Medulla oblongata (tissue), 1 donor: ENCODE results near the gene NT5DC3.
"Not testable (repeated sequence)": the region's sequence is repeated elsewhere in the genome, so short reads cannot be mapped to it uniquely, and the experiment has no call there.

Experiments used
- DNase-seq: peaks from one replicate; pipeline ENCODE4 v3.0.0-alpha.2; 2015; ENCODE audit errors: extremely low spot score

Gene NT5DC3

GRCh38 chr12:103855896-103856657, 15.0 kb upstream of the NT5DC3 start:
- DNase-seq, result no peak

DNA sequence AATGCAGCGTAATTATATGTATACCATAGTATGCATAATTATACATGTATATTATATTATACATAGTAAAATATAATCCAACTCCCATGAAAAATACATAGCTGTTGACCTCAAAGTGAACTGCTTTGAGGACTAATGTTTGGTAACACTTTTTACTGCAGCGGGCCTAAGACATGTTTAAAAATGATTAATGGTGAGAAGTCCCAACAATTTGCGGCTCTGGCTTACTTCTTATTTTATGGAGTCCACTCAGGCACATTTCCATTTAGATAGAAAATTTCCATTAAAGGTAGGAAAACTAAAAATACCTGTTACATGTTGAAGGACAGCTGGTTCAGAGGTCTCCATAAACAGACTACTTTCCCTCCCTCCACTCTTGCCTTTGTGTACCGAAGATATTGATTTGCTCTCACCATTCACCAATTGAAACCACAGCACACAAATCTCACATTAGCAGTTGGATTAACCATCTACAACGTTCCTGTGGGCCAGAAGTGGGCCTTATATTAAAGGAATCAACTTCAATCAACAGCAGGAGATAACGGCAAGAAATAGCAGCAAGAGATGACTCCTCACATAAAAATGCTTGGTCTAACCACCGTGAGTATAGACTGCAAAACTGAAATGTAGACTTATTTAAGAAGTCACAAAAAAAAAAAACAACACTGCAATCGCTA, 14.1 kb upstream of the NT5DC3 start:
- no peak for DNase-seq

DNA sequence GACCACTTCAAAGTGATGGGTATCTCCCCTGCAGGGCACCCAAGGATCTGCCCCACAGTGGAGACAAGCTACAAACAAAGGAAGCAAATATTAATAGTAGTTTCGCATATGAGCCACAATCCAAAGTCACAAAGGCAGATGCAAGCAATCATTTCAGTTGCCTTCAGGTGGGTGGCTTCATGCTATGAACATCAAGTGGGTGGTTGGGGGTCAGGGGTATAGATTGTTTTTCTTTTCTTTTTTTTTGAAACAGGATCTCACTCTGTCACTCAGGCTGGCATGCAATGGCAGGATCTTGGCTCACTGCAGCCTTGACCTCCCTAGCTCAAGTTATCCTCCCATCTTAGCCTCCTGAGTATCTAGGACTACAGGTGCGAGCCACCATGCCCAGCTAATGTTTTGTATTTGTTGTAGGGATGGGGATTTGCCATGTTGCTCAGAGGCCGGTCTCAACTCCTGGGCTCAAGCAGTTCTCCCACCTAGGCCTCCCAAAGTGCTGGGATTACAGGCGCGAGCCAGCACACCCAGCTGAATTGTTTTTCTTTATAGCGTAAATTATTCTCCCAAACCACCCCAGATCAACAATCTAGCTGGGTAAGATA, 13.4 kb upstream of the NT5DC3 start:
- no peak for DNase-seq

DNA sequence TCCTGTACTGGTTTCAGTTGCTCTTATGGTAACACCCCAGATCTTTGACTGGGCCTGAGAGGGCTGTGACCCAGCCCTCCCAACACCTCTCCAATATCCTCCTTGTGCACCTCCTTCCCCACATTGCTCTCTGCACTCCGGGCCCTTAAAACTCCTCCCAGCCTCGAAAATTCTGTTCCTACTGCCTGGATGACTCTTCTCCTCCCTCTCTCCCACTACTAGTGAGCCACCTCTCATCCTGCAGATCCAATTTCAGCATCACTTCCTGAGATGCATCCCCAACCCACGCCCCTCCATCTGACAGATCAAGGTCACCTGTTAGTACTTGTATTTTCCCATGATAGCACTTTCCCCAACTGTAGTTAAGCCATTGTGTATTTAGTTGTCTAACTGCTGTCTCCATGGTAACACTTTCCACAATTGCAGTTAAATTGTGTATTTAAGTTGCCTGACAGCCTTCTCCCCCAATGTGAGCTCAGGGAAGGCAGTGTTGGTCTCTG, 11.5 kb upstream of the NT5DC3 start:
- DNase-seq, result no peak

- peak; percentile 19 for DNase-seq
These were observed 10.1 kb upstream of the NT5DC3 start for GRCh38 chr12:103851127-103851526.

- no peak for DNase-seq
These were observed 9.4 kb upstream of the NT5DC3 start for GRCh38 chr12:103850429-103850828.

DNA sequence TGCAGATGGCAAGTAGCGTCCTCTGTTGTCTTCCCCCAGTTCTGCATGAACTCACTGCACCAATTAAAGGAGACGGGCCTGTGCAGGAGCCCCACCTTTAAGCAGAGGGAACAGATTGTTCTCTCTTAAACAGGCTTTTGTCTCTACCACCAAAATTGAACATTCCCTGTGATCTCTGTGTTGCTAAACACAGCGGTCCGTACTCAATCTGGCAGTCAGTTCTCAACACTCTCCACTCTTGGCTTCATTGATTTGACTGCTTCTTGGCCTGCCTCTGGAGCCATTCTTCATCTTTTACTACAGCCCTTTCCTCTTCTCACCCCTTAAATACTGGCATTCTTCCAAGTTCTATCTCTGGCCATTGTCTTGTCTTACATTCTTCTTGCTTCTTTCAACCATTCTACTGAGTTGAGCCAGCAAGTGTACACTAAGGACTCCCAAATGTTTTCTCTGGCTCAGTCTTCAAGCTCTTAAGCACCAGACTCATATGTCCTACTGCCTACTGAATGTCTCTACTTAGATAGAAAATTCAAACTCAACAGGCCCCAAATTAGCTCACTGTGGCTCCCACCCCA, 8.0 kb upstream of the NT5DC3 start:
- DNase-seq, result peak; percentile 18

DNA sequence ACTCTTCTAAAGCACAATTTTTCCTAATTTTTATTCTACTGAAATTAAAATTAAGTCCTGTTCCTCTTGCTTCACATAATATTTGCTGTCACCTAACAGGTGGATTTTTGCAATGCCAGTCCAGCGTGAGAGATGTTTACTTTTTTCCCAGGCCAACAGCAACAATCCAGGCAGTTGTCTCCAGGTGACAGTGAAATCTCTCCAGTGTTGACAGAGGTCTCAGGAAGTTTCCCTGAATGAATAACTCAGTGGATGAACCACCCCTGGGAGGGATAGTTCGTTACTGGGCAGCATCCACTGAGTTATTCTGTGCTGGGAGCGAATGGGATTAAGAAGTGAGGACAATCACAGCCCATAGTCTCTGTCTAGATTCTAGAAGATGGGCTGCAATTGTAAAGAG, 7.1 kb upstream of the NT5DC3 start:
- no peak for DNase-seq

- no peak for DNase-seq
These were observed 5.4 kb upstream of the NT5DC3 start for GRCh38 chr12:103846415-103846814.

- no peak for DNase-seq
These were observed 3.3 kb upstream of the NT5DC3 start for GRCh38 chr12:103844305-103844704.

- DNase-seq, result no peak
These were observed 903 bp upstream of the NT5DC3 start for GRCh38 chr12:103841690-103842584.

- no peak for DNase-seq
These were observed 565 bp downstream of the NT5DC3 start for GRCh38 chr12:103840462-103840875.

DNA sequence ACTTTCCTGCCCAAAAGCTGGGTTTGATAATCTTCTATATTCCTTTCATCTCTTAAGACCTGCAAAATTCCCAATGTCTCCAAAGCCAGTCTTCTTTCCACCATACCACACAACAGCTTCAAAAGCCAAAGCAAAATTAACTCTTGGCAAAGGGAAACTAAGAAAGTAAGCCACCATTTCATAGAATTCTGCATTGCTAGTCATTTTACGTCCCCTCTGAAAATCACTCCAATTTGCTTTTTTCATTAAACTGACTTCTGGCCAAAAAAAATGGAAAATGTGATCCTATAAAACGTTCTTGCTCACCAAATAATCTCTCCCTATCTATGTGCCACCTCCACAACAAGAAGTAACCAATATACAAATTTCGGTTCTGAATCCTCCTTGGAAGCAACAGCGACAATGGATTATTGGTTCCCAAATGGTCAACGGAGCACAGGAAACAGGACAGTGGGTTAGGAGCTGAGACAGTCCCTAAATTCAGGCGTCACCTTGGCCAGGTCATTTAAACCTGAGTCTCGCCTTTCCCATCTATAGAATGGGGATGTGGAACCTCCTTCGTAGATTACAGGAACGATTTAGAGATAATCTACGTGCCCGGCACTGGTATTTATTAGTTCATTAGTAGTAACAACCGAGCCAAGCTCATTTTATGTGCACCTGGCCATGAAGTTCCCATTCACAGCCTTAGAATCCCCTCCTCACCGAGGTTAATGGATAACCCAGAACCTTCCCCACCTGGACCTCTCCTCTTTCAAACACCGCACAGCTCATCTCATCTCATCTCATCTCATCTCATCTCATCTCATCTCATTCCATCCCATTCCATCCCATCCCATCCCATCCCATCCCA, 1.2 kb downstream of the NT5DC3 start:
- DNase-seq, result no peak

- no peak for DNase-seq
These were observed 1.9 kb downstream of the NT5DC3 start for GRCh38 chr12:103839103-103839502.

- no peak for DNase-seq
These were observed 2.6 kb downstream of the NT5DC3 start for GRCh38 chr12:103838254-103838914.

DNA sequence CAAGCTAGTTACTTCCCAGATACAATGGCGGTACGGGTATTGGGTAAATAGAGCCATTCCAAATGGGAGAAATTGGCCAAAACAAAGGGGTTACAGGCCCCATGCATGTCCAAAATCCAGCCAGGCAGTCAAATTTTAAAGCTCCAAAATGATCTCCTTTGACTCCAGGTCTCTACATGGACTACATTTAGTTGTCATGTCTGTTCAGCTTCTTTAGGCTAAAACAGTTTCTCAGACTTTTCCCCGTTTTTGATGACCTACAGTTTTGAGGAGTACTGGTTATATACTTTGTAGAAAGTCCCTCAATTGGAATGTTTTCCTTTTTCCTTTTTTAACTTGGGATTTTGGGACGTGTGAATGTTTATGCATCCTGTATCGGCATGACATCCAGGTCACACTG, 4.7 kb downstream of the NT5DC3 start:
- no peak for DNase-seq

GRCh38 chr12:103835747-103836335, 5.2 kb downstream of the NT5DC3 start:
- not testable (repeated sequence) for DNase-seq

- no peak for DNase-seq
These were observed 6.1 kb downstream of the NT5DC3 start for GRCh38 chr12:103834942-103835341.

DNA sequence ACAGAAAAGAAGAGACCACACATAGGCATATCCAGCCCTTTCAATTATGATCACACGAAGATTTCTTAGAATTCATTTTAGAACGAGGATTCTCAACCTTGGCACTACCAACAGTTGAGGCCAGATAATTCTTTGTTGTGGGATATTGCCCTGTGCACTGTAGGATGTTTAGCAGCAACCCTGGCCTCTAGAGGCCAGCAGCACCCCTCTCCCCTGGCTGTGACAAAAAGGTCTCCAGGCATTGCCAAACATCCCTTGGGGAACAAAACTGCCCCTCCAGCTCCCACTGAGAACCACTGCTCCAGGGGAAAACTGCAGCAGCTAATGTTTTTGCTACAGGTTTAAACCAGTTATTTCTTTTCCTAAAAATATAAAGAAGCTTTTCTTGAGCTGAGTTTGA, 7.1 kb downstream of the NT5DC3 start:
- DNase-seq, result no peak
